Measurements from ENCODE around the gene TMSB4X.

Gene TMSB4X

GRCh38 chrX:12986164-12986779, 11.4 kb downstream of the TMSB4X start:
- no peak for TF ChIP-seq CTCF (IDR thresholded peaks at IDR 0.05; ENCODE audit: control extremely low read depth, extremely low read depth, low read depth, missing control alignments)
- POLR2A ChIA-PET: interaction anchor here (0.7 kb wide), 1 partner anchor 11 kb away, joined by 3 read pairs; the partner anchor contains the start of gene TMSB4X
- CTCF ChIA-PET: interaction anchor here (1.0 to 3.4 kb wide), 4 partner anchors 9 to 40 kb away, joined by 3 to 18 read pairs (median 6); no protein-coding TSS in a partner anchor
- no peak for DNase-seq (ENCODE audit: extremely low spot score)

- TF ChIP-seq CTCF (IDR thresholded peaks at IDR 0.05; ENCODE audit: control extremely low read depth, extremely low read depth, low read depth, missing control alignments): no peak
- no peak for DNase-seq (ENCODE audit: extremely low spot score)
- CTCF ChIA-PET: interaction anchor here (1.0 to 3.4 kb wide), 3 partner anchors 11 to 40 kb away, joined by 3 to 18 read pairs (median 8); no protein-coding TSS in a partner anchor
- POLR2A ChIA-PET: no interaction called here
Measured at GRCh38 chrX:12986886-12987285, 12.0 kb downstream of the TMSB4X start.

GRCh38 chrX:12987340-12987739, 12.4 kb downstream of the TMSB4X start:
- DNase-seq (ENCODE audit: extremely low spot score): no peak
- CTCF ChIA-PET: interaction anchor here (3.4 kb wide), 1 partner anchor 11 kb away, joined by 18 read pairs; no protein-coding TSS in a partner anchor
- POLR2A ChIA-PET: no interaction called here
- TF ChIP-seq CTCF (IDR thresholded peaks at IDR 0.05; ENCODE audit: control extremely low read depth, extremely low read depth, low read depth, missing control alignments): no peak

GRCh38 chrX:12987900-12988594, 13.1 kb downstream of the TMSB4X start:
- ChIA-PET POLR2A (no interaction called here), CTCF (no interaction called here)
- DNase-seq (ENCODE audit: extremely low spot score): no peak
- TF ChIP-seq CTCF (IDR thresholded peaks at IDR 0.05; ENCODE audit: control extremely low read depth, extremely low read depth, low read depth, missing control alignments): no peak

- no peak for TF ChIP-seq CTCF (IDR thresholded peaks at IDR 0.05; ENCODE audit: control extremely low read depth, extremely low read depth, low read depth, missing control alignments)
- POLR2A ChIA-PET: no interaction called here
- CTCF ChIA-PET: no interaction called here
- no peak for DNase-seq (ENCODE audit: extremely low spot score)
Measured at GRCh38 chrX:12988797-12989196, 13.9 kb downstream of the TMSB4X start.

- DNase-seq (ENCODE audit: extremely low spot score): no peak
- POLR2A ChIA-PET: no interaction called here
- no peak for TF ChIP-seq CTCF (IDR thresholded peaks at IDR 0.05; ENCODE audit: control extremely low read depth, extremely low read depth, low read depth, missing control alignments)
- CTCF ChIA-PET: no interaction called here
Measured at GRCh38 chrX:12989461-12989860, 14.6 kb downstream of the TMSB4X start.

Measured in GM10248 (cell line).